H1 (cell line): ENCODE data around the gene EIF4E1B. TPM values are rescaled to one million over a fixed set of nuclear protein-coding genes. Genes with fewer than 3 reads are reported as not detected.

Experiments
- CTCF ChIA-PET: fragments of 300-600 bp; sonication (Branson Sonifier 250); formaldehyde crosslinking; loops from one replicate; lab custom pipeline; 2021; ENCODE audit not compliant: partially characterized antibody; lab: Charles Lee
- POLR2A ChIA-PET: fragments of 300-600 bp; sonication (Branson Sonifier 250); formaldehyde crosslinking; loops from one replicate; lab custom pipeline; 2021; ENCODE audit warnings: inconsistent platforms; ENCODE audit not compliant: partially characterized antibody; lab: Charles Lee
- DNase-seq, 2 experiments: peaks; one replicate each; pipeline versions ENCODE4 v3.0.0 to v3.0.0-alpha.2; 2010 to 2022; ENCODE audit warnings: low spot score in 2 of 2, low read depth in 1 of 2, mixed read lengths in 1 of 2
- FAIRE-seq: peaks from 2 replicates; lab custom pipeline; 2011; peaks lifted over from hg19 to GRCh38; lab: Jason Lieb, UNC
- H2AFZ ChIP-seq: 2 replicates; pipeline ENCODE4 v1.8.1; 2012; ENCODE audit warnings: low read length, inconsistent platforms
- H2AK5ac ChIP-seq: 2 replicates; pipeline ENCODE4 v1.6.1; 2013; ENCODE audit warnings: low read depth, low read length
- H2BK120ac ChIP-seq: replicated peaks from 2 replicates; pipeline ENCODE3; 2013; ENCODE audit warnings: low read depth, low read length, inconsistent platforms
- H2BK12ac ChIP-seq: 2 replicates; pipeline ENCODE4 v1.6.1; 2013; ENCODE audit warnings: low read depth, low read length
- H2BK15ac ChIP-seq: 2 replicates; pipeline ENCODE4 v1.6.1; 2013; ENCODE audit warnings: low read length
- H2BK20ac ChIP-seq: 2 replicates; pipeline ENCODE4 v1.6.1; 2013; ENCODE audit warnings: low read length
- H2BK5ac ChIP-seq: 2 replicates; pipeline ENCODE4 v1.6.1; 2013; ENCODE audit warnings: low read depth, low read length
- H3K14ac ChIP-seq: 2 replicates; pipeline ENCODE4 v1.6.1; 2013; ENCODE audit warnings: inconsistent platforms; ENCODE audit not compliant: insufficient read length
- H3K18ac ChIP-seq: 2 replicates; pipeline ENCODE4 v1.6.1; 2013; ENCODE audit warnings: low read length; ENCODE audit errors: extremely low read depth
- H3K23ac ChIP-seq: 2 replicates; pipeline ENCODE4 v1.6.1; 2013; ENCODE audit warnings: inconsistent platforms; ENCODE audit not compliant: insufficient read length
- H3K23me2 ChIP-seq: 2 replicates; pipeline ENCODE4 v1.6.1; 2013; ENCODE audit warnings: low read depth, low read length
- H3K27ac ChIP-seq: 2 replicates; pipeline ENCODE4 v1.6.1; 2011; ENCODE audit warnings: low read depth, low read length, inconsistent platforms
- H3K27me3 ChIP-seq, 4 experiments: replicated peaks in 1 of 4; 1 replicate in 1 of 4; 2 replicates in 3 of 4; pipeline versions ENCODE4 v1.6.1 to v1.8.1; 2011 to 2013; ENCODE audit warnings: low read length in 3 of 4, mild to moderate bottlenecking in 3 of 4, inconsistent platforms in 2 of 4, mixed read lengths in 2 of 4, moderate library complexity in 1 of 4; ENCODE audit not compliant: control insufficient read depth in 3 of 4, insufficient read depth in 3 of 4; ENCODE audit errors: extremely low read depth in 1 of 4
- H3K36me3 ChIP-seq, 4 experiments: 2 replicates each; pipeline versions ENCODE4 v1.6.1 to v1.8.1; 2011 to 2013; ENCODE audit warnings: mild to moderate bottlenecking in 4 of 4, low read length in 3 of 4, moderate library complexity in 2 of 4, control low read depth in 1 of 4, inconsistent platforms in 1 of 4; ENCODE audit not compliant: insufficient read depth in 4 of 4, control insufficient read depth in 2 of 4
- H3K4ac ChIP-seq: replicated peaks from 2 replicates; pipeline ENCODE3; 2013; ENCODE audit warnings: low read length, low read depth, mixed read lengths, inconsistent platforms; ENCODE audit not compliant: insufficient read length
- H3K4me1 ChIP-seq, 4 experiments: replicated peaks in 1 of 4; 1 replicate in 1 of 4; 2 replicates in 3 of 4; pipeline versions ENCODE4 v1.6.1 to v1.8.1; 2011 to 2013; ENCODE audit warnings: low read length in 3 of 4, inconsistent platforms in 2 of 4, mixed read lengths in 1 of 4; ENCODE audit not compliant: insufficient read depth in 4 of 4, control insufficient read depth in 3 of 4
- H3K4me2 ChIP-seq, 2 experiments: 2 replicates each; pipeline versions ENCODE4 v1.6.1 to v1.8.1; 2011 to 2013; ENCODE audit warnings: low read depth in 2 of 2, low read length in 2 of 2, control low read depth in 1 of 2, inconsistent platforms in 1 of 2, mild to moderate bottlenecking in 1 of 2; ENCODE audit not compliant: insufficient read depth in 1 of 2
- H3K4me3 ChIP-seq, 4 experiments: fragments of 200-600, 300-600 bp in 1 of 4; sonication (generic), shearing (Covaris generic), sonication (Bioruptor Twin) in 1 of 4; 2 replicates each; pipeline versions ENCODE4 v1.5.1 to v1.8.1; 2011 to 2016; ENCODE audit warnings: low read length in 4 of 4, low read depth in 3 of 4, control low read depth in 2 of 4, inconsistent platforms in 2 of 4, mild to moderate bottlenecking in 2 of 4, mixed read lengths in 1 of 4, moderate library complexity in 1 of 4; ENCODE audit not compliant: insufficient read depth in 2 of 4; ENCODE audit errors: extremely low read depth in 1 of 4
- H3K56ac ChIP-seq: replicated peaks from 2 replicates; pipeline ENCODE3; 2013; ENCODE audit warnings: low read depth, mild to moderate bottlenecking, mixed read lengths, low read length, inconsistent platforms; ENCODE audit not compliant: insufficient read length
- H3K79me1 ChIP-seq: 2 replicates; pipeline ENCODE4 v1.6.1; 2013; ENCODE audit warnings: low read depth, low read length, control low read depth
- H3K79me2 ChIP-seq, 2 experiments: 2 replicates each; pipeline versions ENCODE4 v1.6.1 to v1.8.1; 2012 to 2013; ENCODE audit warnings: low read length in 2 of 2, mild to moderate bottlenecking in 2 of 2, inconsistent platforms in 1 of 2; ENCODE audit not compliant: insufficient read depth in 2 of 2, control insufficient read depth in 1 of 2
- H3K9ac ChIP-seq, 4 experiments: replicated peaks in 1 of 4; 1 replicate in 1 of 4; 2 replicates in 3 of 4; pipeline versions ENCODE4 v1.6.1 to v1.8.1; 2011 to 2013; ENCODE audit warnings: low read depth in 3 of 4, low read length in 3 of 4, control low read depth in 2 of 4, mild to moderate bottlenecking in 2 of 4, moderate library complexity in 2 of 4, inconsistent platforms in 1 of 4; ENCODE audit errors: extremely low read depth in 1 of 4
- H3K9me3 ChIP-seq, 2 experiments: 2 replicates each; pipeline versions ENCODE4 v1.6.1 to v1.8.1; 2012 to 2013; ENCODE audit warnings: mild to moderate bottlenecking in 2 of 2, moderate library complexity in 2 of 2, control low read depth in 1 of 2, inconsistent platforms in 1 of 2, low read depth in 1 of 2, low read length in 1 of 2, mixed read lengths in 1 of 2; ENCODE audit not compliant: insufficient read depth in 2 of 2
- H4K20me1 ChIP-seq, 2 experiments: replicated peaks in 1 of 2; 2 replicates each; pipeline versions ENCODE3 to v1.8.1; 2011 to 2013; ENCODE audit warnings: inconsistent platforms in 2 of 2, low read length in 2 of 2, mild to moderate bottlenecking in 1 of 2; ENCODE audit not compliant: insufficient read depth in 2 of 2, control insufficient read depth in 1 of 2
- H4K5ac ChIP-seq: 2 replicates; pipeline ENCODE4 v1.6.1; 2013; ENCODE audit warnings: low read length, low read depth, mixed read lengths, inconsistent platforms; ENCODE audit not compliant: insufficient read length
- H4K8ac ChIP-seq: 2 replicates; pipeline ENCODE4 v1.8.0; 2013; ENCODE audit warnings: mild to moderate bottlenecking, moderate library complexity, low read length, inconsistent platforms; ENCODE audit not compliant: insufficient read depth; ENCODE audit errors: extremely low read depth
- H4K91ac ChIP-seq: replicated peaks from 2 replicates; pipeline ENCODE3; 2013; ENCODE audit warnings: low read length, mixed read lengths, inconsistent platforms; ENCODE audit not compliant: insufficient read length
- CTCF ChIP-seq, 3 experiments: IDR thresholded peaks; 1 replicate in 2 of 3; 2 replicates in 1 of 3; pipeline versions ENCODE4 v1.5.1 to v1.6.1; 2011; ENCODE audit warnings: low read length in 3 of 3, mild to moderate bottlenecking in 3 of 3, inconsistent platforms in 2 of 3, low read depth in 1 of 3, moderate library complexity in 1 of 3; ENCODE audit not compliant: insufficient read depth in 1 of 3; ENCODE audit errors: control extremely low read depth in 1 of 3
- POLR2AphosphoS5 ChIP-seq: IDR thresholded peaks from 2 replicates; pipeline ENCODE4 v1.6.1; 2011; ENCODE audit warnings: low read depth, low read length
- RAD21 ChIP-seq, 2 experiments: IDR thresholded peaks in 1 of 2; conservative IDR thresholded peaks in 1 of 2; 2 replicates each; pipeline ENCODE4 v1.6.1; 2011; ENCODE audit warnings: low read depth in 2 of 2, low read length in 2 of 2, improper control_type of control experiment in 1 of 2, inconsistent platforms in 1 of 2, mild to moderate bottlenecking in 1 of 2, moderate library complexity in 1 of 2
- TBP ChIP-seq: IDR thresholded peaks from 2 replicates; pipeline ENCODE4 v1.6.1; 2011; ENCODE audit warnings: low read depth, low read length, improper control_type of control experiment
- USF2 ChIP-seq: IDR thresholded peaks from 2 replicates; pipeline ENCODE4 v1.6.1; 2011; ENCODE audit warnings: low read length, improper control_type of control experiment
- YY1 ChIP-seq: IDR thresholded peaks from 2 replicates; pipeline ENCODE4 v1.6.1; 2011; ENCODE audit warnings: low read depth, mild to moderate bottlenecking, low read length
- WGBS, 2 experiments: shearing (Covaris generic) in 1 of 2; methylation state at CpG; one replicate each; pipeline versions ENCODE4 v1.1.6 to v1.1.7; 2013 to 2015; ENCODE audit warnings: low lambda C conversion rate in 2 of 2, mixed read lengths in 2 of 2, inconsistent platforms in 1 of 2, low coverage in 1 of 2, missing lambda C conversion rate in 1 of 2; ENCODE audit not compliant: insufficient replicate concordance in 2 of 2, insufficient coverage in 1 of 2, insufficient read length in 1 of 2; ENCODE audit errors: extremely low coverage in 1 of 2, missing lambda C conversion rate in 1 of 2; 5-methylcytosine and 5-hydroxymethylcytosine counted together
- polyA plus RNA-seq, 7 experiments: library from polyadenylated mRNA; depleted of rRNA in 3 of 7; stranded (reverse) in 5 of 7; unstranded in 2 of 7; fragments of >200 nt in 5 of 7; fragments of 200-250 nt in 2 of 7; gene quantifications; 1 replicate in 5 of 7; 2 replicates in 1 of 7; 4 replicates in 1 of 7; pipeline versions ENCODE4 v1.2.1 to v1.2.3, GENCODE V29; 2011 to 2013; ENCODE audit warnings: missing spikeins in 2 of 7, mixed read lengths in 2 of 7
- total RNA-seq: library from RNA; stranded (reverse); fragmentation: NEBNext Ultra II Directional; extraction: Animal tissue kit (Norgen Biotek cat#: 25700); gene quantifications from 2 replicates; pipeline ENCODE4 v1.2.1, GENCODE V29; 2021

EIF4E1B gene
- total and polyA plus RNA-seq, 2 of the 8 experiments (the other 6 are each of a cell fraction or from before 2014, with no cell fraction given): 0.97 to 1.3 TPM

- Histone ChIP-seq H3K23ac (no peak overlapping the region), H3K27me3 (peaks cover 0 to 19% (median 7%) of the 10 kb centered on the region in 4 experiments; a peak in 3 of 7 replicates), H2BK12ac (no peak overlapping the region), H3K4me1 (0 out of 7 replicates have a peak, but pooled peaks cover 0 to 2% (median 0%) of the 10 kb centered on the region in 4 experiments), H2BK20ac (no peak overlapping the region), H3K4ac (no peak overlapping the region), H4K8ac (peak overlapping the region; percentile 72), H3K23me2 (peaks cover 2% of the 10 kb centered on the region; the same call in 1 of the 2 replicates), H3K36me3 (peaks cover 0 to 4% (median 0%) of the 10 kb centered on the region in 4 experiments; a peak in 2 of 8 replicates), H2AK5ac (no peak overlapping the region), H2BK5ac (no peak overlapping the region), H4K5ac (no peak overlapping the region), H2AFZ (0 out of 2 replicates have a peak overlapping the region, but pooled peaks have one; percentile 14), H3K79me1 (no peaks in the 10 kb centered on the region), H3K9me3 (peaks cover 0 to 5% of the 10 kb centered on the region in 2 experiments; a peak in 1 of 4 replicates), H2BK15ac (no peak overlapping the region), H3K14ac (no peak overlapping the region), H4K20me1 (peaks cover 0 to 9% of the 10 kb centered on the region in 2 experiments), H3K27ac (no peak overlapping the region), H3K79me2 (no peaks in the 10 kb centered on the region), H3K18ac (no peak overlapping the region), H3K9ac (no peak overlapping the region), H4K91ac (no peak overlapping the region), H3K4me3 (peak overlapping the region in 2 of 4 experiments; percentile 21 to 55; a peak in 3 of 8 replicates), H2BK120ac (no peak overlapping the region), H3K4me2 (peak overlapping the region; percentile 69 to 83), H3K56ac (no peak overlapping the region)
- 69% methylated on average over 46 of the region's 47 CpGs; no CpG with 5 or more reads in 1 of the 2 experiments for WGBS, 2 experiments
- ChIA-PET CTCF (interaction anchor here (0.6 to 5.6 kb wide), 14 partner anchors 9 to 726 kb away, joined by 3 to 37 read pairs (median 5); partner anchors contain the start of gene CPLX2), POLR2A (interaction anchor here (0.8 to 3.3 kb wide), 5 partner anchors 19 to 210 kb away, joined by 3 to 23 read pairs (median 5); partner anchors contain the start of genes EIF4E1B, NOP16, RNF44 and SNCB)
- FAIRE-seq (no peak), DNase-seq (no peak)
- TF ChIP-seq USF2 (no peak), TBP (no peak), POLR2AphosphoS5 (no peak), YY1 (no peak), RAD21 (IDR thresholded peaks at IDR 0.05 in 1 of 2, conservative IDR thresholded peaks at IDR 0.05 in 1 of 2; ENCODE audit: low read depth in 2 of 2, low read length in 2 of 2) (peak; percentile 46 to 59), CTCF (IDR thresholded peaks at IDR 0.05; ENCODE audit: control extremely low read depth in 1 of 3, insufficient read depth in 1 of 3, low read depth in 1 of 3, low read length in 3 of 3) (peak in 2 of 3 experiments; percentile 40 to 48; a peak in 3 of 4 replicates)
These were observed 32.8 kb upstream of the EIF4E1B start for GRCh38 chr5:176597417-176598389.
